Endothelial cell of umbilical vein (primary cell): ENCODE data around the gene KLRF1. TPM values are rescaled to one million over a fixed set of nuclear protein-coding genes. Genes with fewer than 3 reads are reported as not detected.

Experiments
- BruUV-seq: library from RNA; stranded (reverse); fragments of 400-500 nt; replicated peaks from 2 replicates; lab custom pipeline; 2021; lab: Mats Ljungman, UMichigan
- CTCF ChIA-PET: fragments of 300-600, 350-600 bp; sonication (Branson Sonifier 250); formaldehyde crosslinking; loops from one replicate; lab custom pipeline; 2021; ENCODE audit warnings: antibody characterized with exemption, inconsistent platforms; lab: Charles Lee
- POLR2A ChIA-PET: fragments of 300-600, 350-600 bp; sonication (Branson Sonifier 250); formaldehyde crosslinking; loops from one replicate; lab custom pipeline; 2021; ENCODE audit warnings: antibody characterized with exemption, inconsistent platforms; lab: Charles Lee
- DNase-seq: peaks from one replicate; pipeline ENCODE4 v3.0.0-alpha.2; 2011; ENCODE audit warnings: low read depth, low spot score
- FAIRE-seq: peaks from 2 replicates; lab custom pipeline; 2011; peaks lifted over from hg19 to GRCh38; lab: Jason Lieb, UNC
- H2AFZ ChIP-seq: 2 replicates; pipeline ENCODE4 v1.6.0; 2012; ENCODE audit warnings: low read depth, low read length, control low read depth, inconsistent platforms
- H3K27ac ChIP-seq: 2 replicates; pipeline ENCODE4 v1.5.1; 2011; ENCODE audit warnings: low read depth, mild to moderate bottlenecking, control low read depth, low read length, moderate library complexity; ENCODE audit not compliant: insufficient read depth
- H3K27me3 ChIP-seq, 2 experiments: 2 replicates each; pipeline versions ENCODE4 v1.6.0 to v1.6.1; 2011; ENCODE audit warnings: low read length in 2 of 2, mixed read lengths in 1 of 2; ENCODE audit not compliant: control insufficient read depth in 2 of 2, insufficient read depth in 2 of 2
- H3K36me3 ChIP-seq, 2 experiments: 2 replicates in 1 of 2; 3 replicates in 1 of 2; pipeline ENCODE4 v1.5.1; 2011; ENCODE audit warnings: low read length in 2 of 2, mild to moderate bottlenecking in 1 of 2, moderate library complexity in 1 of 2; ENCODE audit not compliant: control insufficient read depth in 2 of 2, insufficient read depth in 2 of 2; ENCODE audit errors: extremely low read depth in 1 of 2
- H3K4me1 ChIP-seq: 3 replicates; pipeline ENCODE4 v1.5.1; 2011; ENCODE audit warnings: mild to moderate bottlenecking, low read length; ENCODE audit not compliant: control insufficient read depth, insufficient read depth; ENCODE audit errors: extremely low read depth
- H3K4me2 ChIP-seq: 2 replicates; pipeline ENCODE4 v1.6.1; 2011; ENCODE audit warnings: low read length, control low read depth, mixed read lengths; ENCODE audit not compliant: insufficient read depth
- H3K4me3 ChIP-seq, 3 experiments: fragments of 200-600 bp in 1 of 3; sonication (generic), shearing (Covaris generic) in 1 of 3; replicated peaks in 1 of 3; 2 replicates each; pipeline ENCODE4 v1.5.1; 2011 to 2016; ENCODE audit warnings: control low read depth in 3 of 3, low read length in 3 of 3, mild to moderate bottlenecking in 2 of 3, inconsistent platforms in 1 of 3, low read depth in 1 of 3, moderate library complexity in 1 of 3; ENCODE audit not compliant: insufficient read depth in 1 of 3
- H3K79me2 ChIP-seq: 2 replicates; pipeline ENCODE4 v1.6.0; 2012; ENCODE audit warnings: low read length, inconsistent platforms; ENCODE audit not compliant: control insufficient read depth, insufficient read depth
- H3K9ac ChIP-seq: replicated peaks from 2 replicates; pipeline ENCODE3; 2011; ENCODE audit warnings: low read length, control low read depth; ENCODE audit not compliant: insufficient read depth; ENCODE audit errors: extremely low read depth
- H3K9me1 ChIP-seq: replicated peaks from 3 replicates; pipeline ENCODE4 v1.6.0; 2011; ENCODE audit warnings: mild to moderate bottlenecking, low read length; ENCODE audit not compliant: control insufficient read depth, insufficient read depth; ENCODE audit errors: extremely low read depth
- H3K9me3 ChIP-seq: replicated peaks from 2 replicates; pipeline ENCODE4 v1.5.1; 2012; ENCODE audit warnings: low read length, inconsistent platforms; ENCODE audit not compliant: control insufficient read depth, insufficient read depth
- H4K20me1 ChIP-seq: replicated peaks from 2 replicates; pipeline ENCODE3; 2011; ENCODE audit warnings: mild to moderate bottlenecking, low read length; ENCODE audit not compliant: control insufficient read depth, insufficient read depth; ENCODE audit errors: extremely low read depth
- EZH2 ChIP-seq: IDR thresholded peaks from 2 replicates; pipeline ENCODE4 v1.6.1; 2012; ENCODE audit warnings: borderline replicate concordance, low read depth, mild to moderate bottlenecking, moderate library complexity, low read length, inconsistent platforms; ENCODE audit not compliant: severe bottlenecking
- FOS ChIP-seq: IDR thresholded peaks from 2 replicates; pipeline ENCODE4 v1.6.1; 2011; ENCODE audit warnings: mild to moderate bottlenecking, low read length, moderate library complexity, borderline replicate concordance; ENCODE audit not compliant: insufficient read depth
- GATA2 ChIP-seq: IDR thresholded peaks from 2 replicates; pipeline ENCODE4 v1.7.0; 2011; ENCODE audit warnings: low read depth, mild to moderate bottlenecking, moderate library complexity, mixed read lengths, low read length; ENCODE audit not compliant: insufficient read length, insufficient read depth
- JUN ChIP-seq: IDR thresholded peaks from 2 replicates; pipeline ENCODE4 v1.6.1; 2011; ENCODE audit warnings: borderline replicate concordance, low read depth; ENCODE audit not compliant: insufficient read length, insufficient read depth
- MAX ChIP-seq: IDR thresholded peaks from 2 replicates; pipeline ENCODE4 v1.6.1; 2011; ENCODE audit not compliant: insufficient read depth, insufficient read length
- MYC ChIP-seq: IDR thresholded peaks from one replicate; pipeline ENCODE4 v1.6.1; 2011; ENCODE audit warnings: mild to moderate bottlenecking, low read depth, low read length
- POLR2A ChIP-seq: IDR thresholded peaks from 2 replicates; pipeline ENCODE4 v1.6.1; 2012; ENCODE audit warnings: low read depth, mild to moderate bottlenecking, control low read depth, low read length
- POLR2AphosphoS5 ChIP-seq: IDR thresholded peaks from 2 replicates; pipeline ENCODE4 v1.6.1; 2012; ENCODE audit warnings: low read depth, mild to moderate bottlenecking, control low read depth, low read length, moderate library complexity; ENCODE audit not compliant: insufficient read depth
- dilution Hi-C: fragments of 300-500 bp; cut with MboI; formaldehyde crosslinking; loops from one replicate; pipeline ENCODE4 v1.15.0; 2019; ENCODE audit warnings: low sequenced_read_pairs; ENCODE audit not compliant: extremely low pct_ligation_motif_present
- intact Hi-C: fragments of 100-400 bp; cut with micrococcal nuclease; formaldehyde crosslinking; loops from one replicate; pipeline ENCODE4 v1.10.0; 2022
- polyA plus RNA-seq, 4 experiments: library from polyadenylated mRNA; depleted of rRNA in 3 of 4; stranded (reverse) in 3 of 4; unstranded in 1 of 4; fragments of >200 nt; gene quantifications; 2 replicates each; pipeline versions ENCODE4 v1.2.1 to v1.2.3, GENCODE V29; 2011 to 2012; ENCODE audit warnings: missing spikeins in 1 of 4
- total RNA-seq: library from RNA; stranded (reverse); gene quantifications from 2 replicates; pipeline ENCODE4 v1.2.3, GENCODE V29; 2021
- TF ChIP-seq, protein P1 (sequence below), 2 donors: IDR thresholded peaks; 1 replicate in 1 of 2; 2 replicates in 1 of 2; pipeline ENCODE4 v1.5.1; 2011; ENCODE audit warnings: low read length in 2 of 2, mild to moderate bottlenecking in 2 of 2, moderate library complexity in 2 of 2, control low read depth in 1 of 2, inconsistent platforms in 1 of 2, low read depth in 1 of 2; ENCODE audit not compliant: insufficient read depth in 1 of 2; ENCODE audit errors: extremely low read depth in 1 of 2

KLRF1 gene
- total and polyA plus RNA-seq, 2 donors (not counting 3 experiments of a cell fraction or from before 2014, with no cell fraction given) = not detected

DNA sequence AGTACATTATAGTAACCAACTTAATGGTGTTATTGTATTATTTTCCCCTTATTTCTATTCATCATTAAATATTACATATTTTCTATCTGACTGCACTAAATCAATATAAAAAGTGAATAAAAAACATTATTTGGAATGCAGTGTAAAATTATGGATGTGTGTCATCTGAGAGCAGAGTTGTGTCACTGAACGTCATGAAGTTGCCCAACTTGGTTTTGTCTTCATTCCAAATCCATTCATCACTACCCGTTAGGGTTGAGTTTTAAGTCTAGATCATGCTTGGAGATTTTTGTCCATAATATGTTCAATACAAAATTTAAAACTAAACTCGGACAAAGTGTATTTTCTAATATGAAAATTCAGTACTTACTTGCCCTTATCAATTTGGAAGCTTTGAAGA lies 16.1 kb downstream of the KLRF1 start:
- no peaks in the 10 kb centered on the region for H3K36me3 ChIP-seq
- TF ChIP-seq FOS (no peak), POLR2AphosphoS5 (no peak), POLR2A (no peak), EZH2 (no peak), GATA2 (no peak), MAX (no peak), JUN (no peak), MYC (no peak)
- TF ChIP-seq, protein P1, sequence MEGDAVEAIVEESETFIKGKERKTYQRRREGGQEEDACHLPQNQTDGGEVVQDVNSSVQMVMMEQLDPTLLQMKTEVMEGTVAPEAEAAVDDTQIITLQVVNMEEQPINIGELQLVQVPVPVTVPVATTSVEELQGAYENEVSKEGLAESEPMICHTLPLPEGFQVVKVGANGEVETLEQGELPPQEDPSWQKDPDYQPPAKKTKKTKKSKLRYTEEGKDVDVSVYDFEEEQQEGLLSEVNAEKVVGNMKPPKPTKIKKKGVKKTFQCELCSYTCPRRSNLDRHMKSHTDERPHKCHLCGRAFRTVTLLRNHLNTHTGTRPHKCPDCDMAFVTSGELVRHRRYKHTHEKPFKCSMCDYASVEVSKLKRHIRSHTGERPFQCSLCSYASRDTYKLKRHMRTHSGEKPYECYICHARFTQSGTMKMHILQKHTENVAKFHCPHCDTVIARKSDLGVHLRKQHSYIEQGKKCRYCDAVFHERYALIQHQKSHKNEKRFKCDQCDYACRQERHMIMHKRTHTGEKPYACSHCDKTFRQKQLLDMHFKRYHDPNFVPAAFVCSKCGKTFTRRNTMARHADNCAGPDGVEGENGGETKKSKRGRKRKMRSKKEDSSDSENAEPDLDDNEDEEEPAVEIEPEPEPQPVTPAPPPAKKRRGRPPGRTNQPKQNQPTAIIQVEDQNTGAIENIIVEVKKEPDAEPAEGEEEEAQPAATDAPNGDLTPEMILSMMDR (IDR thresholded peaks at IDR 0.05; ENCODE audit: extremely low read depth in 1 of 2, insufficient read depth in 1 of 2, low read depth in 1 of 2, low read length in 2 of 2) = no peak
- no TSS peak for BruUV-seq
- POLR2A ChIA-PET = interaction anchor here (0.8 kb wide), 1 partner anchor 27 kb away, joined by 3 read pairs; no protein-coding TSS in a partner anchor
- no peak overlapping the region for H3K27ac ChIP-seq
- no peaks in the 10 kb centered on the region for H3K4me1 ChIP-seq
- no peak overlapping the region for H3K9ac ChIP-seq
- H4K20me1 ChIP-seq = no peaks in the 10 kb centered on the region
- CTCF ChIA-PET = interaction anchor here (0.7 kb wide), 1 partner anchor 82 kb away, joined by 3 read pairs; no protein-coding TSS in a partner anchor
- DNase-seq (no peak), FAIRE-seq (no peak)
- dilution Hi-C loops = no loop called here
- intact Hi-C loops = no loop called here
- H3K4me2 ChIP-seq = no peak overlapping the region
- no peaks in the 10 kb centered on the region for H3K9me3 ChIP-seq
- H3K4me3 ChIP-seq = no peak overlapping the region
- no peak overlapping the region for H2AFZ ChIP-seq
- H3K27me3 ChIP-seq = peaks cover 2 to 8% of the 10 kb centered on the region in 2 experiments
- H3K79me2 ChIP-seq = no peaks in the 10 kb centered on the region
- no peaks in the 10 kb centered on the region for H3K9me1 ChIP-seq
